Stimulated activated memory B cell treated with anti-CD40 and anti-IgM and Interleukin-4, amounts not matched to agents 10 μg/mL and 1 μg/mL and 100 μg/mL, for 72 hours (primary cell): ENCODE results near the gene ERMN.

Source experiments
- ATAC-seq: fragments of 150-1000 bp; cut with Tn5 transposase; 2 replicates; pipeline ENCODE4 v1.10.0; 2021
- H3K27ac Mint-ChIP-seq: one replicate; pipeline ENCODE4 v1.8.0; 2022; ENCODE audit warnings: mild to moderate bottlenecking, mixed read lengths
- H3K27me3 Mint-ChIP-seq: one replicate; pipeline ENCODE4 v1.8.0; 2022; ENCODE audit warnings: mixed read lengths
- H3K36me3 Mint-ChIP-seq: one replicate; pipeline ENCODE4 v1.8.0; 2022; ENCODE audit warnings: mixed read lengths
- H3K4me1 Mint-ChIP-seq: one replicate; pipeline ENCODE4 v1.8.0; 2022; ENCODE audit warnings: mixed read lengths
- H3K4me3 Mint-ChIP-seq: one replicate; pipeline ENCODE4 v1.8.0; 2022; ENCODE audit warnings: mild to moderate bottlenecking, moderate library complexity, mixed read lengths
- H3K9me3 Mint-ChIP-seq: one replicate; pipeline ENCODE4 v1.8.0; 2022; ENCODE audit warnings: mixed read lengths

The ERMN gene

GRCh38 chr2:157337978-157338377, 12.4 kb upstream of the ERMN start:
- H3K4me1 Mint-ChIP-seq, result peaks cover 7% of the 10 kb centered on the region
- peaks cover 25% of the 10 kb centered on the region for H3K36me3 Mint-ChIP-seq
- H3K4me3 Mint-ChIP-seq, result no peak overlapping the region
- no peak for ATAC-seq
- H3K27me3 Mint-ChIP-seq, result no peaks in the 10 kb centered on the region
- peaks cover 9% of the 10 kb centered on the region for H3K9me3 Mint-ChIP-seq
- H3K27ac Mint-ChIP-seq, result no peak overlapping the region

- no peak for ATAC-seq
- Mint-ChIP-seq H3K36me3 (peaks cover 9% of the 10 kb centered on the region), H3K4me3 (peak overlapping the region; percentile 19), H3K9me3 (no peaks in the 10 kb centered on the region), H3K27ac (no peak overlapping the region), H3K27me3 (no peaks in the 10 kb centered on the region), H3K4me1 (peaks cover 7% of the 10 kb centered on the region)
Measured at GRCh38 chr2:157336137-157337010, 10.8 kb upstream of the ERMN start.

GRCh38 chr2:157334797-157335196, 9.2 kb upstream of the ERMN start:
- peaks cover 7% of the 10 kb centered on the region for H3K4me1 Mint-ChIP-seq
- no peak for ATAC-seq
- no peaks in the 10 kb centered on the region for H3K27me3 Mint-ChIP-seq
- H3K27ac Mint-ChIP-seq, result no peak overlapping the region
- H3K36me3 Mint-ChIP-seq, result no peaks in the 10 kb centered on the region
- no peaks in the 10 kb centered on the region for H3K9me3 Mint-ChIP-seq
- H3K4me3 Mint-ChIP-seq, result no peak overlapping the region

GRCh38 chr2:157334335-157334734, 8.7 kb upstream of the ERMN start:
- ATAC-seq, result no peak
- no peak overlapping the region for H3K4me3 Mint-ChIP-seq
- peaks cover 7% of the 10 kb centered on the region for H3K4me1 Mint-ChIP-seq
- H3K27me3 Mint-ChIP-seq, result no peaks in the 10 kb centered on the region
- no peaks in the 10 kb centered on the region for H3K9me3 Mint-ChIP-seq
- H3K27ac Mint-ChIP-seq, result no peak overlapping the region
- no peaks in the 10 kb centered on the region for H3K36me3 Mint-ChIP-seq

- no peak overlapping the region for H3K27ac Mint-ChIP-seq
- no peaks in the 10 kb centered on the region for H3K36me3 Mint-ChIP-seq
- no peaks in the 10 kb centered on the region for H3K9me3 Mint-ChIP-seq
- peaks cover 7% of the 10 kb centered on the region for H3K4me1 Mint-ChIP-seq
- no peak overlapping the region for H3K4me3 Mint-ChIP-seq
- H3K27me3 Mint-ChIP-seq, result no peaks in the 10 kb centered on the region
- ATAC-seq, result no peak
Measured at GRCh38 chr2:157333304-157334047, 7.9 kb upstream of the ERMN start.

GRCh38 chr2:157329524-157329923, 3.9 kb upstream of the ERMN start:
- Mint-ChIP-seq H3K36me3 (no peaks in the 10 kb centered on the region), H3K4me1 (peaks cover 13% of the 10 kb centered on the region), H3K27me3 (no peaks in the 10 kb centered on the region), H3K9me3 (no peaks in the 10 kb centered on the region), H3K27ac (peak overlapping the region; percentile 62), H3K4me3 (no peak overlapping the region)
- no peak for ATAC-seq

GRCh38 chr2:157327621-157328500, 2.2 kb upstream of the ERMN start:
- Mint-ChIP-seq H3K9me3 (no peaks in the 10 kb centered on the region), H3K4me1 (peaks cover 13% of the 10 kb centered on the region), H3K4me3 (peak overlapping the region; percentile 51), H3K27me3 (no peaks in the 10 kb centered on the region), H3K27ac (peak overlapping the region; percentile 67), H3K36me3 (no peaks in the 10 kb centered on the region)
- peak; percentile 91 for ATAC-seq

- Mint-ChIP-seq H3K27ac (peak overlapping the region; percentile 67), H3K27me3 (no peaks in the 10 kb centered on the region), H3K4me1 (peaks cover 13% of the 10 kb centered on the region), H3K36me3 (peaks cover 6% of the 10 kb centered on the region), H3K9me3 (no peaks in the 10 kb centered on the region), H3K4me3 (no peak overlapping the region)
- peak; percentile 29 for ATAC-seq
Measured at GRCh38 chr2:157327200-157327599, 1.6 kb upstream of the ERMN start.

GRCh38 chr2:157326698-157327097, 1.1 kb upstream of the ERMN start:
- Mint-ChIP-seq H3K27me3 (no peaks in the 10 kb centered on the region), H3K4me1 (peaks cover 13% of the 10 kb centered on the region), H3K36me3 (peaks cover 11% of the 10 kb centered on the region), H3K27ac (no peak overlapping the region), H3K4me3 (no peak overlapping the region), H3K9me3 (no peaks in the 10 kb centered on the region)
- no peak for ATAC-seq

- Mint-ChIP-seq H3K36me3 (peaks cover 21% of the 10 kb centered on the region), H3K27ac (no peak overlapping the region), H3K27me3 (no peaks in the 10 kb centered on the region), H3K4me3 (no peak overlapping the region), H3K9me3 (no peaks in the 10 kb centered on the region), H3K4me1 (peaks cover 17% of the 10 kb centered on the region)
- no peak for ATAC-seq
Measured at GRCh38 chr2:157324331-157324843, 1.2 kb downstream of the ERMN start.

GRCh38 chr2:157322432-157322831, 3.2 kb downstream of the ERMN start:
- no peaks in the 10 kb centered on the region for H3K9me3 Mint-ChIP-seq
- H3K27me3 Mint-ChIP-seq, result no peaks in the 10 kb centered on the region
- no peak overlapping the region for H3K4me3 Mint-ChIP-seq
- H3K4me1 Mint-ChIP-seq, result peaks cover 8% of the 10 kb centered on the region
- peaks cover 31% of the 10 kb centered on the region for H3K36me3 Mint-ChIP-seq
- no peak overlapping the region for H3K27ac Mint-ChIP-seq
- no peak for ATAC-seq

GRCh38 chr2:157321466-157321865, 4.2 kb downstream of the ERMN start:
- no peak for ATAC-seq
- H3K27me3 Mint-ChIP-seq, result no peaks in the 10 kb centered on the region
- no peaks in the 10 kb centered on the region for H3K9me3 Mint-ChIP-seq
- no peak overlapping the region for H3K4me3 Mint-ChIP-seq
- H3K4me1 Mint-ChIP-seq, result peaks cover 5% of the 10 kb centered on the region
- no peak overlapping the region for H3K27ac Mint-ChIP-seq
- peaks cover 31% of the 10 kb centered on the region for H3K36me3 Mint-ChIP-seq

- no peaks in the 10 kb centered on the region for H3K9me3 Mint-ChIP-seq
- H3K4me3 Mint-ChIP-seq, result no peak overlapping the region
- peaks cover 31% of the 10 kb centered on the region for H3K36me3 Mint-ChIP-seq
- no peaks in the 10 kb centered on the region for H3K27me3 Mint-ChIP-seq
- H3K27ac Mint-ChIP-seq, result no peak overlapping the region
- H3K4me1 Mint-ChIP-seq, result peaks cover 5% of the 10 kb centered on the region
- ATAC-seq, result no peak
Measured at GRCh38 chr2:157320409-157320808, 5.2 kb downstream of the ERMN start.

- peaks cover 5% of the 10 kb centered on the region for H3K4me1 Mint-ChIP-seq
- no peaks in the 10 kb centered on the region for H3K27me3 Mint-ChIP-seq
- peaks cover 31% of the 10 kb centered on the region for H3K36me3 Mint-ChIP-seq
- no peaks in the 10 kb centered on the region for H3K9me3 Mint-ChIP-seq
- no peak overlapping the region for H3K27ac Mint-ChIP-seq
- H3K4me3 Mint-ChIP-seq, result no peak overlapping the region
- ATAC-seq, result no peak
Measured at GRCh38 chr2:157319795-157320194, 5.8 kb downstream of the ERMN start.

- Mint-ChIP-seq H3K9me3 (no peaks in the 10 kb centered on the region), H3K4me3 (no peak overlapping the region), H3K27ac (no peak overlapping the region)
Measured at GRCh38 chr2:157318884-157319283, 6.7 kb downstream of the ERMN start.

More at GRCh38 chr2:157318884-157319283, 6.7 kb downstream of the ERMN start:
- Mint-ChIP-seq H3K4me1 (peaks cover 5% of the 10 kb centered on the region), H3K36me3 (peaks cover 31% of the 10 kb centered on the region), H3K27me3 (no peaks in the 10 kb centered on the region)
- ATAC-seq, result no peak
